GM12878 (cell line): ENCODE measurements around the gene IFT22. TPM values are rescaled to one million over a fixed set of nuclear protein-coding genes. Genes with fewer than 3 reads are reported as not detected.

Experiments used
- ATAC-seq: fragments of 200-7000 bp; cut with Tn5 transposase; 3 replicates; pipeline ENCODE4 v1.9.1; 2020; ENCODE audit warnings: mild to moderate bottlenecking, moderate library complexity
- BruUV-seq: library from RNA; stranded (reverse); fragments of 400-500 nt; replicated peaks from 2 replicates; lab custom pipeline; 2021; lab: Mats Ljungman, UMichigan
- CTCF ChIA-PET: fragments of 300-600 bp; sonication (Branson Sonifier 250); formaldehyde crosslinking; extraction: SDS; loops from one replicate; lab custom pipeline; 2021; ENCODE audit warnings: inconsistent platforms; lab: Yijun Ruan, JAX
- POLR2A ChIA-PET: fragments of 350-600 bp; formaldehyde crosslinking; extraction: SDS; loops from one replicate; lab custom pipeline; 2021; ENCODE audit warnings: inconsistent platforms; lab: Charles Lee
- RAD21 ChIA-PET: fragments of 300-600 bp; sonication (Branson Sonifier 250); formaldehyde crosslinking; loops from one replicate; lab custom pipeline; 2023; ENCODE audit warnings: antibody characterized with exemption; ENCODE audit not compliant: unreplicated experiment; lab: Charles Lee
- SMC1A ChIA-PET: fragments of 300-600 bp; sonication (Branson Sonifier 250); formaldehyde crosslinking; loops from one replicate; lab custom pipeline; 2023; ENCODE audit not compliant: unreplicated experiment, uncharacterized antibody; lab: Charles Lee
- DNase-seq: peaks from one replicate; pipeline ENCODE4 v3.0.0-alpha.2; 2011; ENCODE audit warnings: low read depth, low spot score
- FAIRE-seq: peaks from 3 replicates; lab custom pipeline; 2011; peaks lifted over from hg19 to GRCh38; lab: Jason Lieb, UNC
- H2AFZ ChIP-seq: 2 replicates; pipeline ENCODE4 v1.6.0; 2011; ENCODE audit warnings: low read depth, low read length, control low read depth; ENCODE audit not compliant: control insufficient read depth
- H3K27ac ChIP-seq: 2 replicates; pipeline ENCODE4 v1.5.1; 2011; ENCODE audit warnings: control low read depth; ENCODE audit not compliant: control insufficient read depth, insufficient read depth
- H3K27me3 ChIP-seq, 2 experiments: replicated peaks in 1 of 2; 2 replicates each; pipeline versions ENCODE4 v1.6.0 to v1.6.1; 2011; ENCODE audit warnings: low read length in 1 of 2; ENCODE audit not compliant: control insufficient read depth in 2 of 2, insufficient read depth in 2 of 2
- H3K36me3 ChIP-seq, 2 experiments: 2 replicates each; pipeline ENCODE4 v1.5.1; 2011; ENCODE audit warnings: low read length in 1 of 2; ENCODE audit not compliant: control insufficient read depth in 2 of 2, insufficient read depth in 2 of 2
- H3K4me1 ChIP-seq: 2 replicates; pipeline ENCODE4 v1.6.1; 2011; ENCODE audit warnings: mild to moderate bottlenecking, low read length, moderate library complexity, mixed read lengths; ENCODE audit not compliant: control insufficient read depth, insufficient read depth
- H3K4me2 ChIP-seq: 2 replicates; pipeline ENCODE4 v1.6.0; 2011; ENCODE audit warnings: control low read depth; ENCODE audit not compliant: control insufficient read depth, insufficient read depth
- H3K4me3 ChIP-seq: fragments of 200-600 bp; sonication (generic); 2 replicates; pipeline ENCODE4 v1.5.1; 2016
- H3K79me2 ChIP-seq: 2 replicates; pipeline ENCODE4 v1.6.0; 2011; ENCODE audit warnings: low read length; ENCODE audit not compliant: control insufficient read depth, insufficient read depth
- H3K9ac ChIP-seq: 2 replicates; pipeline ENCODE4 v1.8.0; 2011; ENCODE audit warnings: low read length, control low read depth, mixed read lengths; ENCODE audit not compliant: control insufficient read depth, insufficient read depth
- H3K9me3 ChIP-seq: replicated peaks from 3 replicates; pipeline ENCODE4 v1.5.1; 2011; ENCODE audit warnings: mild to moderate bottlenecking, low read length; ENCODE audit not compliant: control insufficient read depth, insufficient read depth
- H4K20me1 ChIP-seq: 2 replicates; pipeline ENCODE4 v1.6.0; 2011; ENCODE audit not compliant: control insufficient read depth, insufficient read depth
- E2F4 ChIP-seq: IDR thresholded peaks from 2 replicates; pipeline ENCODE4 v1.6.1; 2012; ENCODE audit warnings: low read depth, low read length, improper control_type of control experiment
- EED ChIP-seq: sonication (generic); IDR thresholded peaks from 2 replicates; pipeline ENCODE4 v1.6.1; 2016; ENCODE audit warnings: antibody characterized with exemption, low read depth
- ESRRA ChIP-seq: IDR thresholded peaks from 2 replicates; pipeline ENCODE4 v1.6.1; 2012; ENCODE audit warnings: mild to moderate bottlenecking, low read length, improper control_type of control experiment
- EZH2 ChIP-seq: IDR thresholded peaks from 2 replicates; pipeline ENCODE4 v1.6.1; 2012; ENCODE audit warnings: low read depth, mild to moderate bottlenecking, control low read depth, inconsistent platforms, low read length, borderline replicate concordance; ENCODE audit not compliant: control insufficient read depth
- MYC ChIP-seq: IDR thresholded peaks from 2 replicates; pipeline ENCODE4 v1.6.1; 2011; ENCODE audit warnings: mild to moderate bottlenecking, low read length, moderate library complexity, inconsistent platforms; ENCODE audit not compliant: insufficient read depth, insufficient replicate concordance, insufficient read length, severe bottlenecking
- NBN ChIP-seq: fragments of 450-650 bp; IDR thresholded peaks from 2 replicates; pipeline ENCODE4 v1.6.1; 2016
- NFIC ChIP-seq: IDR thresholded peaks from 2 replicates; pipeline ENCODE4 v1.6.1; 2012; ENCODE audit warnings: low read depth, mild to moderate bottlenecking, inconsistent platforms, low read length, moderate library complexity
- NR2C2 ChIP-seq: IDR thresholded peaks from 2 replicates; pipeline ENCODE4 v1.6.1; 2011; ENCODE audit warnings: borderline replicate concordance, low read depth; ENCODE audit not compliant: control insufficient read depth, insufficient read length
- PML ChIP-seq: IDR thresholded peaks from 2 replicates; pipeline ENCODE4 v1.6.1; 2012; ENCODE audit warnings: low read length, inconsistent platforms
- RELB ChIP-seq: fragments of 450-650 bp; IDR thresholded peaks from 2 replicates; pipeline ENCODE4 v1.6.1; 2017; ENCODE audit warnings: low read depth, mild to moderate bottlenecking, moderate library complexity
- REST ChIP-seq: IDR thresholded peaks from 2 replicates; pipeline ENCODE4 v1.6.1; 2012; ENCODE audit warnings: mild to moderate bottlenecking, low read depth, low read length
- SMAD5 ChIP-seq: IDR thresholded peaks from 2 replicates; pipeline ENCODE4 v1.6.1; 2016; ENCODE audit warnings: antibody characterized with exemption, low read depth
- SREBF2 ChIP-seq: IDR thresholded peaks from 2 replicates; pipeline ENCODE4 v1.6.1; 2012; ENCODE audit warnings: mild to moderate bottlenecking, low read length
- USF1 ChIP-seq: IDR thresholded peaks from 2 replicates; pipeline ENCODE4 v1.6.1; 2011; ENCODE audit warnings: borderline replicate concordance, low read depth, mild to moderate bottlenecking, moderate library complexity, mixed read lengths, low read length; ENCODE audit not compliant: insufficient read depth; ENCODE audit errors: extremely low read length
- YY1 ChIP-seq: IDR thresholded peaks from 2 replicates; pipeline ENCODE4 v1.6.1; 2011; ENCODE audit warnings: low read depth, mild to moderate bottlenecking, low read length
- WGBS: methylation state at CpG from one replicate; pipeline ENCODE4 v1.1.6; 2016; ENCODE audit warnings: low lambda C conversion rate; ENCODE audit not compliant: insufficient replicate concordance, insufficient coverage; ENCODE audit errors: missing lambda C conversion rate; 5-methylcytosine and 5-hydroxymethylcytosine counted together
- in situ Hi-C: fragments of 300-500 bp; cut with MboI; formaldehyde crosslinking; loops from 9 replicates; pipeline ENCODE4 v1.14.3; 2018; ENCODE audit warnings: mixed read lengths
- intact Hi-C: fragments of 100-400 bp; cut with micrococcal nuclease; formaldehyde crosslinking; loops from one replicate; pipeline ENCODE4 v1.14.2; 2022; ENCODE audit not compliant: unreplicated experiment
- polyA plus RNA-seq, 11 experiments: library from polyadenylated mRNA; depleted of rRNA in 4 of 11; unstranded in 6 of 11; stranded (reverse) in 5 of 11; fragments of >200 nt; fragmentation: Nextera tagmentation in 4 of 11; fragmentation: Illumina TruSeq in 1 of 11; extraction: Ambion mirVana in 4 of 11; extraction: Trizol in 1 of 11; gene quantifications; 1 replicate in 1 of 11; 2 replicates in 10 of 11; pipeline versions ENCODE4 v1.2.1 to v1.2.3, GENCODE V29; 2011 to 2016; ENCODE audit warnings: inconsistent platforms in 2 of 11, missing spikeins in 2 of 11, low read depth in 1 of 11
- total RNA-seq, 4 experiments: library from RNA; depleted of rRNA in 3 of 4; stranded (reverse); fragments of >200 nt in 3 of 4; fragmentation: Illumina TruSeq in 1 of 4; extraction: Trizol in 1 of 4; gene quantifications; 2 replicates each; pipeline versions ENCODE4 v1.2.1 to v1.2.3, GENCODE V29; 2013 to 2021

IFT22 gene
- total and polyA plus RNA-seq, 10 of the 15 experiments (the other 5 are each of a cell fraction or from before 2014, with no cell fraction given), result 10.1 to 25.7 (median 19.0) TPM

- Histone ChIP-seq H3K27me3 (no peaks in the 10 kb centered on the region), H3K4me3 (no peak overlapping the region), H3K79me2 (no peaks in the 10 kb centered on the region), H3K4me2 (no peak overlapping the region), H2AFZ (no peak overlapping the region), H3K27ac (no peak overlapping the region), H4K20me1 (no peaks in the 10 kb centered on the region), H3K9ac (no peak overlapping the region), H3K36me3 (no peaks in the 10 kb centered on the region), H3K4me1 (no peaks in the 10 kb centered on the region), H3K9me3 (no peaks in the 10 kb centered on the region)
- FAIRE-seq, result no peak
- TF ChIP-seq E2F4 (no peak), EZH2 (no peak), NBN (no peak), SREBF2 (no peak), USF1 (no peak), REST (no peak), RELB (no peak), SMAD5 (no peak), NR2C2 (no peak), PML (no peak), YY1 (no peak), ESRRA (no peak), NFIC (no peak), EED (no peak), MYC (no peak)
- 66% methylated on average over 4 of the region's 5 CpGs for WGBS
- intact Hi-C loops (no loop called here), in situ Hi-C loops (no loop called here)
- CTCF ChIA-PET, result interaction anchor here (1.0 kb wide), 1 partner anchor 79 kb away, joined by 6 read pairs; no protein-coding TSS in a partner anchor
- POLR2A ChIA-PET, result no interaction called here
- DNase-seq, result no peak
- SMC1A ChIA-PET, result no interaction called here
- BruUV-seq, result no TSS peak
- RAD21 ChIA-PET, result no interaction called here
- no peak for ATAC-seq
Observed at GRCh38 chr7:101271021-101271420, 50.6 kb downstream of the IFT22 start.
